SU-DHL-6 (cell line): ENCODE results near the gene MICAL3.

Experiments used
- H2AFZ ChIP-seq: fragments of 200-600 bp; sonication (generic); 2 replicates; pipeline ENCODE4 v1.6.1; 2014; ENCODE audit warnings: low read depth, mild to moderate bottlenecking, moderate library complexity, mixed read lengths, antibody characterized with exemption, low read length; ENCODE audit not compliant: severe bottlenecking
- H3F3A ChIP-seq: fragments of 200-600 bp; shearing (Covaris generic); 2 replicates; pipeline ENCODE4 v1.6.0; 2016; ENCODE audit warnings: antibody characterized with exemption, mild to moderate bottlenecking; ENCODE audit not compliant: insufficient read depth
- H3K27ac ChIP-seq: fragments of 200-600 bp; sonication (generic); 2 replicates; pipeline ENCODE4 v1.5.1; 2016; ENCODE audit warnings: low read depth, mild to moderate bottlenecking, low read length, moderate library complexity, mixed read lengths
- H3K27me3 ChIP-seq: fragments of 200-600 bp; sonication (generic), shearing (Covaris generic); 2 replicates; pipeline ENCODE4 v1.6.0; 2014; ENCODE audit warnings: mild to moderate bottlenecking, low read length
- H3K36me3 ChIP-seq: fragments of 200-600 bp; sonication (generic); 2 replicates; pipeline ENCODE4 v1.6.1; 2014; ENCODE audit warnings: mild to moderate bottlenecking, low read length, mixed read lengths
- H3K4me2 ChIP-seq: fragments of 300-600, 200-600 bp; shearing (Covaris generic), sonication (generic); 2 replicates; pipeline ENCODE4 v1.6.0; 2014; ENCODE audit warnings: low read length, low read depth, mild to moderate bottlenecking; ENCODE audit not compliant: poor library complexity, severe bottlenecking
- H3K4me3 ChIP-seq: fragments of 200-600 bp; sonication (generic); 2 replicates; pipeline ENCODE4 v1.5.1; 2014; ENCODE audit warnings: antibody characterized with exemption, low read length, mild to moderate bottlenecking, mixed read lengths; ENCODE audit not compliant: insufficient read depth, poor library complexity, severe bottlenecking
- H3K79me2 ChIP-seq: fragments of 200-600 bp; sonication (generic); 2 replicates; pipeline ENCODE4 v1.6.1; 2014; ENCODE audit warnings: mild to moderate bottlenecking, low read length, moderate library complexity; ENCODE audit not compliant: insufficient read depth
- H3K9ac ChIP-seq: fragments of 200-600 bp; sonication (generic); 2 replicates; pipeline ENCODE4 v1.7.0; 2014; ENCODE audit warnings: mild to moderate bottlenecking, low read length
- H3K9me2 ChIP-seq: fragments of 200-600 bp; sonication (generic); replicated peaks from 2 replicates; pipeline ENCODE4 v1.6.1; 2014; ENCODE audit warnings: low read length; ENCODE audit not compliant: insufficient read depth
- H3K9me3 ChIP-seq: fragments of 200-600 bp; sonication (generic); 2 replicates; pipeline ENCODE4 v1.6.1; 2014; ENCODE audit warnings: low read length, mixed read lengths; ENCODE audit not compliant: insufficient read depth
- H4K20me1 ChIP-seq: fragments of 200-600 bp; sonication (generic); 2 replicates; pipeline ENCODE4 v1.6.1; 2014; ENCODE audit warnings: low read depth, mild to moderate bottlenecking, antibody characterized with exemption, low read length, moderate library complexity, mixed read lengths
- EZH2phosphoT487 ChIP-seq: fragments of 200-600 bp; sonication (generic), shearing (Covaris generic); conservative IDR thresholded peaks from 2 replicates; pipeline ENCODE4 v1.6.1; 2018; ENCODE audit warnings: mild to moderate bottlenecking, antibody characterized with exemption, low read length, moderate library complexity, mixed read lengths
- TF ChIP-seq, protein P1 (sequence below): fragments of 200-600 bp; sonication (generic); IDR thresholded peaks from one replicate; pipeline ENCODE4 v1.5.1; 2017; ENCODE audit warnings: antibody characterized with exemption, mild to moderate bottlenecking, low read length, moderate library complexity; ENCODE audit not compliant: insufficient read depth, poor library complexity, severe bottlenecking

MICAL3 gene

DNA sequence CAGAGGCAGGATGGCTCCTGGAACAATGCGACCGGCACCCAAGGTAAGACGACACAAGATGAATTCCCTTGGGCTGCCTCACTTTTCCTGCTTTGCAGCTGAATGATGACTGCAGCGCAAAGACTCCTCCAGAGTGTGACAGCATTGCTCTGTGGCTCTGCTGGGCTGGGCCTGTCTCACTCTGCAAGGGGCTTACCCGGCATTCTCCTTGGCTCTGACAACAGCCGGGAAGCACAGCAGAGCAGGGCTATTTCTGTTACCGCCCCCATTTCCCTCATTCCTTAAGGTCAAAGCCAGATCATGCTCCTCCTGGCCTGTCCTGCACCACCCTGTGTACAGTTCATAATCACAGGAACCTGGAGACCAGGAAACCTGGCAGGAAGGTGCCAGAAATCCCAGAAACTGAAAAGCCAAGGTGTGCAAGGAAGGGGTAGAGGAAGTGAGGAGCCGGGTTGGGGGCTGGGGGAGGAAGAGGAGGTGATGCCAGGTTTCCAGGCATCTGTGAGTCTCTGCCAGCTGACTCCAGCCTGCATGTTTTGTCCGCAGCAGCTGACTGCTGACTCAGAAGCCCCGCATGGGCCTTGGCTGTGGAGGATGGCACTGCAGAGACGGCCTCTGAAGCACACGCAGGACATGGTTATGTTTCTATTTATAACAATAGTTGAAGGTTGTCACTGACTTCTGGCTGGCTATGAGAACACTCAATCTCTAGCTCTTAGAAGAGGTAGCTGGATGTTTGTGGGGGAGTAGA, 113.6 kb downstream of the MICAL3 start:
- H4K20me1 ChIP-seq, result no peaks in the 10 kb centered on the region
- no peak overlapping the region for H3K27ac ChIP-seq
- H3K4me2 ChIP-seq, result no peak overlapping the region
- no peaks in the 10 kb centered on the region for H3K36me3 ChIP-seq
- no peaks in the 10 kb centered on the region for H3K9me3 ChIP-seq
- no peaks in the 10 kb centered on the region for H3K9me2 ChIP-seq
- peaks cover 81% of the 10 kb centered on the region for H3K79me2 ChIP-seq
- no peak overlapping the region for H2AFZ ChIP-seq
- no peak overlapping the region for H3K9ac ChIP-seq
- no peaks in the 10 kb centered on the region for H3F3A ChIP-seq
- H3K27me3 ChIP-seq, result no peaks in the 10 kb centered on the region
- no peak overlapping the region for H3K4me3 ChIP-seq
- no peak for TF ChIP-seq EZH2phosphoT487
- TF ChIP-seq, protein P1, sequence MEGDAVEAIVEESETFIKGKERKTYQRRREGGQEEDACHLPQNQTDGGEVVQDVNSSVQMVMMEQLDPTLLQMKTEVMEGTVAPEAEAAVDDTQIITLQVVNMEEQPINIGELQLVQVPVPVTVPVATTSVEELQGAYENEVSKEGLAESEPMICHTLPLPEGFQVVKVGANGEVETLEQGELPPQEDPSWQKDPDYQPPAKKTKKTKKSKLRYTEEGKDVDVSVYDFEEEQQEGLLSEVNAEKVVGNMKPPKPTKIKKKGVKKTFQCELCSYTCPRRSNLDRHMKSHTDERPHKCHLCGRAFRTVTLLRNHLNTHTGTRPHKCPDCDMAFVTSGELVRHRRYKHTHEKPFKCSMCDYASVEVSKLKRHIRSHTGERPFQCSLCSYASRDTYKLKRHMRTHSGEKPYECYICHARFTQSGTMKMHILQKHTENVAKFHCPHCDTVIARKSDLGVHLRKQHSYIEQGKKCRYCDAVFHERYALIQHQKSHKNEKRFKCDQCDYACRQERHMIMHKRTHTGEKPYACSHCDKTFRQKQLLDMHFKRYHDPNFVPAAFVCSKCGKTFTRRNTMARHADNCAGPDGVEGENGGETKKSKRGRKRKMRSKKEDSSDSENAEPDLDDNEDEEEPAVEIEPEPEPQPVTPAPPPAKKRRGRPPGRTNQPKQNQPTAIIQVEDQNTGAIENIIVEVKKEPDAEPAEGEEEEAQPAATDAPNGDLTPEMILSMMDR, result no peak

DNA sequence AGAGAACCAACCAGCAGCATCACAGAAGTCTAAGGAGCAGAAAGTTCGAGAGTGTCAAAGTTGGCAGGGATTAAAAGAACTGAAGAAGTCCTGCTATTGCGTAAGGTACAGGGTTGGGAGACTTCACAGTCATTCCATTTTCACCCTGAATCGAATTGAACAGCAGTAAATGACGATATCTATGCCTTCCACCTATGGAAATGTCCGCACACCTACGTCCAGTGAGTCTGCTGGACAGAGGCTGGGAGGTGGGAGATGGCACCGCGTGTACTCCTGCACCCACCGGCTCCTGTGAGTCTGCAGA, 116.7 kb downstream of the MICAL3 start:
- Histone ChIP-seq H2AFZ (no peak overlapping the region), H3F3A (no peaks in the 10 kb centered on the region), H3K4me2 (no peak overlapping the region), H3K79me2 (peaks cover 52% of the 10 kb centered on the region), H3K9ac (no peak overlapping the region), H4K20me1 (no peaks in the 10 kb centered on the region), H3K27ac (no peak overlapping the region), H3K9me3 (no peaks in the 10 kb centered on the region), H3K27me3 (no peaks in the 10 kb centered on the region), H3K9me2 (no peaks in the 10 kb centered on the region), H3K4me3 (no peak overlapping the region), H3K36me3 (no peaks in the 10 kb centered on the region)
- TF ChIP-seq EZH2phosphoT487, result no peak
- TF ChIP-seq, protein P1, result no peak

DNA sequence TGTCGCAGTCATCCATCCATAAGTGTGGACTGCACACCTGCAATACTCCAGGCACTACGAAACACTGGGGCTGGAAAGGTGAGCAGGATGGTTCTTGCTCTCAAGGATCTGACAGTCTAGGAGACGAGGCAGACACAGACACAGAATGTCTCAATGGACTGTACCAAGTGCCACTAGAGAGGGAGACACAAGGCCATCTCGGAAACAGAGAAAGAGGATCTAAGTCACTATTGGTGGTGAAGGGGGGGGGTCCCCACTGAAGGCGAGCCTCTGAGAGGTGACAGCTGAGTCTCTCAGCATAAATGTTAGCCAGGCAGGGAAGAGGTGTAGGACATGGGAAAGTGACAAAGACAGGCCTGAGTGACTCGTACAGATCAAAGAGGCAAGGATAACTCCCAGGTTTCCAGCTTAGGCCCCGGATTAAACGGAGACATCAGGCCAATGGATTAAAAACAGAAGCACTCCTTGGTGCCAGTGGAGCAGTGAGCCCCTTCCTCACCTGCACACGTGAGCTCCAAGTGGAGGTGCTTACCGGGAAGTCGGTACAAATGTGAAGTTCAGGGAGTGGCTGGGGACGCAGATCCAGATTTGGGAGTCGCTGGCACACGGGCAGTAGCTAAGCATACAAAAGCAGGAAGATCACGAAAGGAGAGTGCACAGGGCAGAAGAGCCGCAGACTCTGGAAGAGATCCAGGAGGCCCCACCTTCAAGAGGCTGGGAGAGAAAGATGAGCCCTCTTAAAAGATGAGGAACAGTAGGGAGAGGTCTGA, 117.2 kb downstream of the MICAL3 start:
- H3K79me2 ChIP-seq, result peaks cover 46% of the 10 kb centered on the region
- H3K27ac ChIP-seq, result no peak overlapping the region
- H3K36me3 ChIP-seq, result no peaks in the 10 kb centered on the region
- TF ChIP-seq, protein P1, result no peak
- no peak for TF ChIP-seq EZH2phosphoT487
- no peak overlapping the region for H2AFZ ChIP-seq
- no peak overlapping the region for H3K4me3 ChIP-seq
- no peaks in the 10 kb centered on the region for H3K9me2 ChIP-seq
- H3K9ac ChIP-seq, result no peak overlapping the region
- H3K4me2 ChIP-seq, result no peak overlapping the region
- H4K20me1 ChIP-seq, result no peaks in the 10 kb centered on the region
- H3K9me3 ChIP-seq, result no peaks in the 10 kb centered on the region
- no peaks in the 10 kb centered on the region for H3K27me3 ChIP-seq
- no peaks in the 10 kb centered on the region for H3F3A ChIP-seq
